Uterus (tissue), 2 donors: ENCODE data around the gene NSUN6.

Experiments used
- POLR2A ChIP-seq, 2 donors: fragments of 450-650 bp; IDR thresholded peaks; one replicate each; pipeline ENCODE4 v1.6.1; 2016; ENCODE audit warnings: antibody characterized with exemption in 2 of 2, mild to moderate bottlenecking in 1 of 2, moderate library complexity in 1 of 2
- TF ChIP-seq, protein P1 (sequence below), 4 experiments: fragments of 200-600 bp in 2 of 4; fragments of 450-650 bp in 2 of 4; sonication (generic) in 2 of 4; IDR thresholded peaks; one replicate each; pipeline ENCODE4 v1.5.1; 2016 to 2019; ENCODE audit warnings: antibody characterized with exemption in 4 of 4, mild to moderate bottlenecking in 2 of 4, moderate library complexity in 1 of 4

DNA sequence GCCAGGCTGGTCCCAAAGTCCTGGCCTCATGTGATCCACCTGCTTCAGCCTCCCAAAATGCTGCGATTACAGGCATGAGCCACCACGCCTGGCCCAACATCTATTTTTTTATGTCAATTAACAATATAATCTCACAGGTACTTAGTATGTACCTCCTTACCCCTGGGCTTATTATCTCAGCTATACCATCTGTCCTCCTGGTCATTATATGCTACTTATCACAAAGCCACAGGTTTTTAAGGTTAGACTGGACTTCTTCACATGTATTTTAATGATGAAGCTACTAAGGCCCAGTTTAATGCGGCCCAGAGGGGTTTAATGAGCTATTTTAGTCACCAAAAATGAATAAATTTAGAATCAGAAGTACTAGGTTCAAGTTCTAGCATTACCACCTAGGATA, 3.4 kb downstream of the NSUN6 start:
- TF ChIP-seq, protein P1, sequence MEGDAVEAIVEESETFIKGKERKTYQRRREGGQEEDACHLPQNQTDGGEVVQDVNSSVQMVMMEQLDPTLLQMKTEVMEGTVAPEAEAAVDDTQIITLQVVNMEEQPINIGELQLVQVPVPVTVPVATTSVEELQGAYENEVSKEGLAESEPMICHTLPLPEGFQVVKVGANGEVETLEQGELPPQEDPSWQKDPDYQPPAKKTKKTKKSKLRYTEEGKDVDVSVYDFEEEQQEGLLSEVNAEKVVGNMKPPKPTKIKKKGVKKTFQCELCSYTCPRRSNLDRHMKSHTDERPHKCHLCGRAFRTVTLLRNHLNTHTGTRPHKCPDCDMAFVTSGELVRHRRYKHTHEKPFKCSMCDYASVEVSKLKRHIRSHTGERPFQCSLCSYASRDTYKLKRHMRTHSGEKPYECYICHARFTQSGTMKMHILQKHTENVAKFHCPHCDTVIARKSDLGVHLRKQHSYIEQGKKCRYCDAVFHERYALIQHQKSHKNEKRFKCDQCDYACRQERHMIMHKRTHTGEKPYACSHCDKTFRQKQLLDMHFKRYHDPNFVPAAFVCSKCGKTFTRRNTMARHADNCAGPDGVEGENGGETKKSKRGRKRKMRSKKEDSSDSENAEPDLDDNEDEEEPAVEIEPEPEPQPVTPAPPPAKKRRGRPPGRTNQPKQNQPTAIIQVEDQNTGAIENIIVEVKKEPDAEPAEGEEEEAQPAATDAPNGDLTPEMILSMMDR (IDR thresholded peaks at IDR 0.05) = no peak
- no peak for TF ChIP-seq POLR2A (IDR thresholded peaks at IDR 0.05)
